HCT116 (cell line): Measurements from ENCODE around the gene GKN1. TPM values are rescaled to one million over a fixed set of nuclear protein-coding genes. Genes with fewer than 3 reads are reported as not detected.
"Not testable (repeated sequence)": the region's sequence is repeated elsewhere in the genome, so short reads cannot be mapped to it uniquely, and the experiment has no call there.

Experiments
- ATAC-seq: fragments of 200-7000 bp; cut with Tn5 transposase; 2 replicates; pipeline ENCODE4 v1.9.1; 2020; ENCODE audit warnings: mild to moderate bottlenecking, moderate library complexity
- BruUV-seq: library from RNA; stranded (reverse); fragments of 400-500 nt; replicated peaks from 2 replicates; lab custom pipeline; 2021; lab: Mats Ljungman, UMichigan
- CTCF ChIA-PET: fragments of 300-600 bp; sonication (Branson Sonifier 250); formaldehyde crosslinking; loops from one replicate; lab custom pipeline; 2021; ENCODE audit warnings: antibody characterized with exemption; lab: Charles Lee
- POLR2A ChIA-PET: fragments of 300-600, 350-600 bp; sonication (Branson Sonifier 250); formaldehyde crosslinking; loops from one replicate; lab custom pipeline; 2021; ENCODE audit warnings: antibody characterized with exemption; lab: Charles Lee
- RAD21 ChIA-PET, 2 experiments: fragments of 300-600 bp; sonication (Branson Sonifier 250); formaldehyde crosslinking; loops; one replicate each; lab custom pipeline; 2023; ENCODE audit warnings: low total read pairs in 2 of 2; ENCODE audit not compliant: uncharacterized antibody in 2 of 2, unreplicated experiment in 2 of 2, low non-redundant PET in 1 of 2; lab: Charles Lee
- DNase-seq: peaks from one replicate; pipeline ENCODE4 v3.0.0-alpha.2; 2010; ENCODE audit warnings: low read depth, low spot score
- H2AFZ ChIP-seq: fragments of 200-600 bp; shearing (Covaris generic), sonication (generic); 2 replicates; pipeline ENCODE4 v1.6.1; 2017; ENCODE audit warnings: low read depth, mixed run types, mixed read lengths, antibody characterized with exemption, low read length; ENCODE audit not compliant: poor library complexity, severe bottlenecking
- H3K27ac ChIP-seq: 2 replicates; pipeline ENCODE4 v1.5.1; 2012; ENCODE audit warnings: low read depth, low read length
- H3K27me3 ChIP-seq: fragments of 200-600 bp; sonication (generic); 2 replicates; pipeline ENCODE4 v1.6.1; 2016; ENCODE audit warnings: mixed run types, low read length, mixed read lengths; ENCODE audit not compliant: insufficient read depth
- H3K36me3 ChIP-seq, 2 experiments: fragments of 200-500 bp in 1 of 2; fragments of 200-600 bp in 1 of 2; sonication (Bioruptor generic) in 1 of 2; sonication (generic) in 1 of 2; 2 replicates each; pipeline versions ENCODE4 v1.5.1 to v1.6.1; 2014 to 2016; ENCODE audit warnings: low read length in 2 of 2, inconsistent platforms in 1 of 2, mixed read lengths in 1 of 2, mixed run types in 1 of 2; ENCODE audit not compliant: insufficient read depth in 2 of 2, control insufficient read depth in 1 of 2
- H3K4me1 ChIP-seq, 2 experiments: fragments of 200-600 bp in 1 of 2; sonication (generic) in 1 of 2; 2 replicates each; pipeline versions ENCODE4 v1.5.1 to v1.6.1; 2012 to 2017; ENCODE audit warnings: low read length in 2 of 2, inconsistent platforms in 1 of 2, mild to moderate bottlenecking in 1 of 2, mixed read lengths in 1 of 2, mixed run types in 1 of 2, moderate library complexity in 1 of 2; ENCODE audit not compliant: insufficient read depth in 2 of 2, control insufficient read depth in 1 of 2
- H3K4me2 ChIP-seq: fragments of 200-600 bp; sonication (generic); 2 replicates; pipeline ENCODE4 v1.6.1; 2017; ENCODE audit warnings: mixed run types, low read length, mixed read lengths
- H3K4me3 ChIP-seq, 2 experiments: fragments of 200-600 bp in 1 of 2; sonication (generic) in 1 of 2; replicated peaks in 1 of 2; 2 replicates each; pipeline ENCODE4 v1.5.1; 2011 to 2016; ENCODE audit warnings: low read length in 2 of 2, control low read depth in 1 of 2, low read depth in 1 of 2, mild to moderate bottlenecking in 1 of 2, mixed read lengths in 1 of 2, mixed run types in 1 of 2
- H3K79me2 ChIP-seq: fragments of 200-600 bp; sonication (generic); 2 replicates; pipeline ENCODE4 v1.6.1; 2017; ENCODE audit warnings: mild to moderate bottlenecking, mixed run types, low read length, moderate library complexity, mixed read lengths; ENCODE audit not compliant: insufficient read depth
- H3K9ac ChIP-seq: fragments of 200-600 bp; sonication (generic); 2 replicates; pipeline ENCODE4 v1.6.1; 2016; ENCODE audit warnings: low read length, mixed read lengths
- H3K9me2 ChIP-seq: fragments of 200-600 bp; sonication (generic), shearing (Covaris generic); 2 replicates; pipeline ENCODE4 v1.6.1; 2017; ENCODE audit warnings: mixed run types, mild to moderate bottlenecking, moderate library complexity; ENCODE audit not compliant: insufficient read depth
- H3K9me3 ChIP-seq, 2 experiments: fragments of 200-500 bp in 1 of 2; fragments of 200-600 bp in 1 of 2; sonication (Bioruptor generic) in 1 of 2; sonication (generic) in 1 of 2; 2 replicates each; pipeline ENCODE4 v1.6.1; 2014 to 2017; ENCODE audit warnings: low read length in 2 of 2, mixed read lengths in 2 of 2, inconsistent platforms in 1 of 2, low read depth in 1 of 2, mild to moderate bottlenecking in 1 of 2, mixed run types in 1 of 2, moderate library complexity in 1 of 2; ENCODE audit not compliant: control insufficient read depth in 1 of 2, insufficient read depth in 1 of 2
- H4K20me1 ChIP-seq: fragments of 200-600 bp; sonication (generic), shearing (Covaris generic); 2 replicates; pipeline ENCODE4 v1.6.1; 2017; ENCODE audit warnings: mixed run types, mild to moderate bottlenecking, moderate library complexity; ENCODE audit not compliant: insufficient read depth
- ATF3 ChIP-seq: IDR thresholded peaks from 2 replicates; pipeline ENCODE4 v1.6.1; 2012
- CBX3 ChIP-seq: IDR thresholded peaks from 2 replicates; pipeline ENCODE4 v1.6.1; 2012; ENCODE audit warnings: low read depth
- CEBPB ChIP-seq: IDR thresholded peaks from 2 replicates; pipeline ENCODE4 v1.6.1; 2012; ENCODE audit warnings: low read depth
- CTCF ChIP-seq, 3 experiments: fragments of 200-600 bp in 1 of 3; sonication (generic) in 1 of 3; IDR thresholded peaks in 2 of 3; conservative IDR thresholded peaks in 1 of 3; 2 replicates each; pipeline ENCODE4 v1.5.1; 2012 to 2017; ENCODE audit warnings: low read depth in 2 of 3, low read length in 2 of 3, antibody characterized with exemption in 1 of 3, borderline replicate concordance in 1 of 3, control low read depth in 1 of 3, mild to moderate bottlenecking in 1 of 3, mixed read lengths in 1 of 3, mixed run types in 1 of 3, moderate library complexity in 1 of 3; ENCODE audit not compliant: insufficient read depth in 1 of 3
- EGR1 ChIP-seq: IDR thresholded peaks from 2 replicates; pipeline ENCODE4 v1.6.1; 2012; ENCODE audit warnings: low read depth
- EZH2phosphoT487 ChIP-seq: fragments of 200-600 bp; IDR thresholded peaks from 2 replicates; pipeline ENCODE4 v1.6.1; 2018; ENCODE audit warnings: antibody characterized with exemption, borderline replicate concordance
- FOSL1 ChIP-seq: IDR thresholded peaks from 2 replicates; pipeline ENCODE4 v1.6.1; 2012; ENCODE audit warnings: low read depth
- JUND ChIP-seq: IDR thresholded peaks from 2 replicates; pipeline ENCODE4 v1.6.1; 2012
- MAX ChIP-seq: IDR thresholded peaks from 2 replicates; pipeline ENCODE4 v1.6.1; 2012
- POLR2A ChIP-seq: IDR thresholded peaks from 2 replicates; pipeline ENCODE4 v1.7.0; 2011; ENCODE audit warnings: borderline replicate concordance; ENCODE audit not compliant: insufficient read depth, insufficient read length; ENCODE audit errors: extremely low read depth
- POLR2AphosphoS5 ChIP-seq: IDR thresholded peaks from 2 replicates; pipeline ENCODE4 v1.6.1; 2011; ENCODE audit warnings: mild to moderate bottlenecking, low read depth, low read length, moderate library complexity
- RAD21 ChIP-seq: IDR thresholded peaks from 2 replicates; pipeline ENCODE4 v1.6.1; 2012; ENCODE audit warnings: low read depth, mild to moderate bottlenecking
- SIN3A ChIP-seq: IDR thresholded peaks from 2 replicates; pipeline ENCODE4 v1.6.1; 2012; ENCODE audit warnings: low read depth
- SP1 ChIP-seq: IDR thresholded peaks from 2 replicates; pipeline ENCODE4 v1.6.1; 2012; ENCODE audit warnings: low read depth
- SRF ChIP-seq: IDR thresholded peaks from 2 replicates; pipeline ENCODE4 v1.6.1; 2012; ENCODE audit warnings: low read depth
- YY1 ChIP-seq: IDR thresholded peaks from 2 replicates; pipeline ENCODE4 v1.6.1; 2011; ENCODE audit warnings: low read length, low read depth, moderate library complexity, mild to moderate bottlenecking; ENCODE audit not compliant: insufficient replicate concordance; ENCODE audit errors: extremely low read depth
- ZBTB33 ChIP-seq: IDR thresholded peaks from 2 replicates; pipeline ENCODE4 v1.6.1; 2011; ENCODE audit warnings: mild to moderate bottlenecking, low read length, moderate library complexity; ENCODE audit not compliant: insufficient replicate concordance; ENCODE audit errors: extremely low read depth
- ZFX ChIP-seq: fragments of 450-650 bp; IDR thresholded peaks from 2 replicates; pipeline ENCODE4 v1.6.1; 2017
- ZNF274 ChIP-seq: fragments of 200-500 bp; sonication (Bioruptor generic); IDR thresholded peaks from 2 replicates; pipeline ENCODE4 v1.6.1; 2014; ENCODE audit warnings: mild to moderate bottlenecking, low read depth, low read length, inconsistent platforms
- intact Hi-C: fragments of 100-400 bp; cut with micrococcal nuclease; formaldehyde crosslinking; loops from 2 replicates; pipeline ENCODE4 v1.10.0; 2022
- total RNA-seq: library from RNA; stranded (reverse); gene quantifications from one replicate; pipeline ENCODE4 v1.2.1, GENCODE V29; 2021; ENCODE audit not compliant: unreplicated experiment

GKN1 gene
- total RNA-seq, 1 experiment from 2014 or later: not detected

GRCh38 chr2:68952887-68953521 is 21.4 kb upstream of the GKN1 start, which contains the start of gene GKN2:
GKN2 (minus strand) TSS chr2:68952893; CDS start chr2:68952861, 32 bp downstream.
- Histone ChIP-seq H3K27me3 (no peaks in the 10 kb centered on the region), H3K9me3 (no peaks in the 10 kb centered on the region), H3K36me3 (no peaks in the 10 kb centered on the region), H3K79me2 (no peaks in the 10 kb centered on the region), H3K4me2 (no peak within 1 kb of the TSS), H3K9ac (no peak within 1 kb of the TSS), H3K4me3 (no peak within 1 kb of the TSS), H2AFZ (no peak within 1 kb of the TSS), H3K27ac (no peak within 1 kb of the TSS), H3K4me1 (no peaks in the 10 kb centered on the region), H4K20me1 (no peaks in the 10 kb centered on the region), H3K9me2 (no peaks in the 10 kb centered on the region)
- no peak for ATAC-seq
- RAD21 ChIA-PET: no interaction called here
- POLR2A ChIA-PET: no interaction called here
- BruUV-seq: no TSS peak
- CTCF ChIA-PET: interaction anchor here (1.5 kb wide), 1 partner anchor 10 kb away, joined by 11 read pairs; no protein-coding TSS in a partner anchor
- intact Hi-C loops: no loop called here
- TF ChIP-seq FOSL1: no peak
- TF ChIP-seq EZH2phosphoT487: no peak
- no peak for TF ChIP-seq ZFX
- TF ChIP-seq RAD21: no peak
- TF ChIP-seq ZBTB33: no peak
- no peak for TF ChIP-seq POLR2A
- TF ChIP-seq POLR2AphosphoS5: no peak
- no peak for TF ChIP-seq ZNF274
- TF ChIP-seq CTCF (IDR thresholded peaks at IDR 0.05 in 2 of 3, conservative IDR thresholded peaks at IDR 0.05 in 1 of 3; ENCODE audit: borderline replicate concordance in 1 of 3, insufficient read depth in 1 of 3, low read depth in 2 of 3, low read length in 2 of 3): no peak
- TF ChIP-seq CEBPB: no peak
- TF ChIP-seq YY1: no peak
- TF ChIP-seq SP1: no peak
- TF ChIP-seq ATF3: no peak
- no peak for TF ChIP-seq SRF
- no peak for TF ChIP-seq EGR1
- no peak for TF ChIP-seq MAX
- TF ChIP-seq SIN3A: no peak
- TF ChIP-seq CBX3: no peak
- TF ChIP-seq JUND: no peak
- no peak for DNase-seq

GRCh38 chr2:68955432-68955831 is 19.0 kb upstream of the GKN1 start:
- H3K4me2 ChIP-seq, H2AFZ ChIP-seq, H3K27me3 ChIP-seq, H3K4me1 ChIP-seq, BruUV-seq, intact Hi-C loops, DNase-seq, RAD21 ChIA-PET, H3K9me3 ChIP-seq, H3K9ac ChIP-seq, H3K79me2 ChIP-seq, H3K36me3 ChIP-seq, H4K20me1 ChIP-seq, H3K4me3 ChIP-seq, POLR2A ChIA-PET, ATAC-seq, H3K9me2 ChIP-seq, H3K27ac ChIP-seq: not testable (repeated sequence)
- CTCF ChIA-PET: interaction anchor here (3.0 kb wide), 1 partner anchor 12 kb away, joined by 10 read pairs; no protein-coding TSS in a partner anchor
